RWPE1 (cell line): ENCODE measurements around the gene ZBTB17.
A peak's percentile ranks its signal among the peaks of the same experiment; 100 is the strongest.

Source experiments
- CTCF ChIA-PET: fragments of 350-600 bp; sonication (Branson Sonifier 250); formaldehyde crosslinking; extraction: SDS; loops from one replicate; lab custom pipeline; 2021; lab: Yijun Ruan, JAX
- POLR2A ChIA-PET: fragments of 400-600 bp; formaldehyde crosslinking; extraction: SDS; loops from one replicate; lab custom pipeline; 2020; ENCODE audit warnings: antibody characterized with exemption; ENCODE audit not compliant: low non-redundant PET; lab: Yijun Ruan, JAX
- DNase-seq: peaks from one replicate; pipeline ENCODE4 v3.0.0; 2012; ENCODE audit warnings: low spot score
- H3K27ac ChIP-seq: fragments of 450-650 bp; 2 replicates; pipeline ENCODE4 v1.5.1; 2017
- CTCF ChIP-seq: fragments of 450-650 bp; conservative IDR thresholded peaks from 2 replicates; pipeline ENCODE4 v1.5.1; 2017; ENCODE audit warnings: low read depth, mild to moderate bottlenecking

Gene ZBTB17

GRCh38 chr1:15943328-15943991 is 32.4 kb downstream of the ZBTB17 start:
- H3K27ac ChIP-seq = peak overlapping the region; percentile 100
- ChIA-PET CTCF (no interaction called here), POLR2A (no interaction called here)
- TF ChIP-seq CTCF = no peak
- DNase-seq = no peak

GRCh38 chr1:15942661-15943327 is 33.1 kb downstream of the ZBTB17 start:
- DNase-seq = no peak
- ChIA-PET CTCF (interaction anchor here (1.1 kb wide), 1 partner anchor 151 kb away, joined by 4 read pairs; no protein-coding TSS in a partner anchor), POLR2A (no interaction called here)
- no peak for TF ChIP-seq CTCF
- H3K27ac ChIP-seq = peak overlapping the region; percentile 100

- ChIA-PET CTCF (interaction anchor here (1.1 kb wide), 1 partner anchor 150 kb away, joined by 4 read pairs; no protein-coding TSS in a partner anchor), POLR2A (no interaction called here)
- peak overlapping the region; percentile 100 for H3K27ac ChIP-seq
- no peak for TF ChIP-seq CTCF
- DNase-seq = no peak
Measured at GRCh38 chr1:15941899-15942660, 33.8 kb downstream of the ZBTB17 start.

GRCh38 chr1:15941044-15941840 is 34.7 kb downstream of the ZBTB17 start:
- CTCF ChIA-PET = no interaction called here
- H3K27ac ChIP-seq = peak overlapping the region; percentile 100
- POLR2A ChIA-PET = no interaction called here
- TF ChIP-seq CTCF = no peak
- DNase-seq = no peak

GRCh38 chr1:15940110-15941043 is 35.5 kb downstream of the ZBTB17 start:
- no peak for TF ChIP-seq CTCF

More at GRCh38 chr1:15940110-15941043, 35.5 kb downstream of the ZBTB17 start:
- H3K27ac ChIP-seq = peak overlapping the region; percentile 100
- DNase-seq = no peak
- POLR2A ChIA-PET = no interaction called here
- CTCF ChIA-PET = no interaction called here
